Kidney glomerular epithelial cell (primary cell): Measurements from ENCODE around the gene CENPC.

Source experiments
- DNase-seq: peaks from one replicate; lab custom pipeline; 2025; lab: John Stamatoyannopoulos, UW

CENPC gene, protein sequence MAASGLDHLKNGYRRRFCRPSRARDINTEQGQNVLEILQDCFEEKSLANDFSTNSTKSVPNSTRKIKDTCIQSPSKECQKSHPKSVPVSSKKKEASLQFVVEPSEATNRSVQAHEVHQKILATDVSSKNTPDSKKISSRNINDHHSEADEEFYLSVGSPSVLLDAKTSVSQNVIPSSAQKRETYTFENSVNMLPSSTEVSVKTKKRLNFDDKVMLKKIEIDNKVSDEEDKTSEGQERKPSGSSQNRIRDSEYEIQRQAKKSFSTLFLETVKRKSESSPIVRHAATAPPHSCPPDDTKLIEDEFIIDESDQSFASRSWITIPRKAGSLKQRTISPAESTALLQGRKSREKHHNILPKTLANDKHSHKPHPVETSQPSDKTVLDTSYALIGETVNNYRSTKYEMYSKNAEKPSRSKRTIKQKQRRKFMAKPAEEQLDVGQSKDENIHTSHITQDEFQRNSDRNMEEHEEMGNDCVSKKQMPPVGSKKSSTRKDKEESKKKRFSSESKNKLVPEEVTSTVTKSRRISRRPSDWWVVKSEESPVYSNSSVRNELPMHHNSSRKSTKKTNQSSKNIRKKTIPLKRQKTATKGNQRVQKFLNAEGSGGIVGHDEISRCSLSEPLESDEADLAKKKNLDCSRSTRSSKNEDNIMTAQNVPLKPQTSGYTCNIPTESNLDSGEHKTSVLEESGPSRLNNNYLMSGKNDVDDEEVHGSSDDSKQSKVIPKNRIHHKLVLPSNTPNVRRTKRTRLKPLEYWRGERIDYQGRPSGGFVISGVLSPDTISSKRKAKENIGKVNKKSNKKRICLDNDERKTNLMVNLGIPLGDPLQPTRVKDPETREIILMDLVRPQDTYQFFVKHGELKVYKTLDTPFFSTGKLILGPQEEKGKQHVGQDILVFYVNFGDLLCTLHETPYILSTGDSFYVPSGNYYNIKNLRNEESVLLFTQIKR

DNA sequence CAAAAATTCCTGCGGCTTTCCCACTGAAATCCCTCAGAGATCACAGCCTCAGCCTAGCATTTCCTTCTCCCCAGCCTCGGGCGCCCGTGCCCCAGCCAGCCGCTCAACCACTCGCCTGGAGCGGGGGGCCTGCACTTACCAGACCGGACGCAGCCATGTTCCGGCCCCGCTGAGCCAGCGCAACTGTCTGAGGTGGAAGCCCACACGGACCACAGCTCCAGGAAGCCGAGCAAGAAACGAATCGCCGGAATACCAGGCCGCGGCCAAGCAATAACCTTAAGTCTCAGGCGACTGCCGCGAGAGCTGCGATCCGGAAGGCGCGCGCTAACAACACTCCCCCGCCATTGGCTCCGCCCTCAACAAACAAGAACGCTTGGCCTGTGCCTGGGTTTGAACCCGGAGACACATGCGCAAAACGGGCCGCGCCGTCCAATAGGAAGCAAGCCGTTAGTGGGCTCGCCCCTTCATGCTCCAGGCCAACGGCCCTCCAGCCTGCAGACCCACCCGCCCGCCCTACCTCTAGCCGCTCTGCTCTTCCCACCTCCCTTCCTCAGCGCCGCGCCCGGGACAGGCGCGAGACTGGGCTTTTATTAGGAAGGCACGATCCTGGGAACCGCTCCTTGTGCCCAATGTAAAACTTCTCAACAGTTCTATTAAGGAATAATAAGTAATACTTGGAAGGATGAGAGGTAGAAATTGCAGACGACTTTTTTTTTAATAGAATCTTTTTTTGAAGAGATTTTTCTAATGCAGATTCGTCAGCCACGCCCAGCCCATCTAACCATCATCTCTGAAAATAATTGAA, at the start of gene CENPC:
CENPC (minus strand) TSS at position 305 of the 805 bp plus-strand sequence; CDS start at position 157, 148 bp downstream.
- peak; percentile 99 for DNase-seq

DNA sequence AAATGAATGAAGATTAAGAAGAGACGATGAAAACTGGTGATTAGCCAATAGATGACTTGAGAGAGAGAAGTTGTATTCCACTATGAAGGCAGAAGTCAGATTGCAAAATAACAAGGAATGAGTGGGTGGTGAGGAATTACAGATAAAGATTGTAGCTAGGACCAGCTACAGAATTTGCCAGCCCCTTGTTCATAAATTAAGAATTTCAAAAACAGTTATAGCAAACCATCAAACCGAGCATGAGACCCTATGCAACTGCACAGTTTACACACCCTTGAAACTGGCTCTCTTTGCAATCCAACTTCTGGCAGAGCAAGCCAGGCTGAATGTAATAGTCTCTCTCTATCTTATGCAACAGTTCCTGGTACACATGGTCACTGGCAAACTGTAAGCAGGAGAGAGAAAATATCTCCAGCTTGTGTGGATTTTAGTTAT, 48.5 kb upstream of the CENPC start:
- DNase-seq, result no peak

DNA sequence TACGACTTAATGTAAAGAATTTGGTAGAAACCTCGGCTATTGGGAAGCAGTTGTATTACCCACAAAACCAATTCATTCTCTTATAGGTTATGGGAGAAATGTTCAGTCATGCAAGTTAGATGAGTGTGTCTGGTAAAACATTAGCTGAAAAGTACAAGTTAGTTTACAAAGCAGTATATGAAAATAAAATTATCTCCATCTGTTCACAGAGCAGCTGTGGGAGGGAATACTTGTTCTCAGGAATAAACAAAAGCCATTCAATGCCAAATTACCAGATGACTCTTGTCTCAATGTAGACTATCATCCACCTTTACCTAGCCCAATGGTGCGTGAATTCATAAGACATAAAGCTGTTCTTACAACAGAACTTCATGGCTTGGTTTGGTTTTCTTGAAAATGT, 41.9 kb upstream of the CENPC start:
- peak; percentile 19 for DNase-seq

DNA sequence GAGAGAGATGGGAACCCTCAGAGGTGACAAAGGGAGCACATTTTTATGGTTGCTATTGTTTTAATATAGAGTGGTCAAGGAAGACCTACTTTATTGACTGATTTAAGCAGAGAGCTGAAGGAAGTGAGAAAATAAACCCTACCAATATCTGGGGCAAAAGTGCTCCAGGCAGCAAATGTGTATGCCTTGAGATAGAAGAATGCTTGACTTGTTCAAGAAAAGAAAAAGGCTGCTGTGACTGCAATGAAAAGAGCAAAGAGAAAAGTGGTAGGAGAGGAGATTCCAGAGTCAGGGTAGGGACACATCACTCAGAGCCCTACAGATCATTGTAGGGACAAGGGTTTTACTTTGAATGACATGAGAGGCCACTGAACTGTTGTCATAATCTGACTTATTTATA, 39.2 kb upstream of the CENPC start:
- DNase-seq, result no peak

DNA sequence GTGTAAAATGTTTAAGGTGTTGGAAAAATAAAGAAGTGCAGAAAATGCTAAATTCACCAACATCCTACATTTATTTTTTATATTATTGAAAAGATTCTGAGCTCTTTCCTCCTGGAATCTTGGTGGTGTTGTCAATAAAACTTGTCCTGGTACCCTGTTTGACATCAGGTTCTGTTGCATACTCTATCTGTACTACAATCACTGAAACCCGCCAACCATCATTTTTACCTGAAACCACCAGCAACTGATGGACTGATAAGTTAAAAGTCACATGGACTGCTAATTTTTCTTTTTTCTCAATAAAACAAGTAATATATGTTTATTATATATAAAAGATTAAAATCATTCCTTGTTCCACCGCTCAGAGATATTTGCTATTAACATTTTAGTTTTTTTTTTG, 36.6 kb upstream of the CENPC start:
- DNase-seq, result no peak

DNA sequence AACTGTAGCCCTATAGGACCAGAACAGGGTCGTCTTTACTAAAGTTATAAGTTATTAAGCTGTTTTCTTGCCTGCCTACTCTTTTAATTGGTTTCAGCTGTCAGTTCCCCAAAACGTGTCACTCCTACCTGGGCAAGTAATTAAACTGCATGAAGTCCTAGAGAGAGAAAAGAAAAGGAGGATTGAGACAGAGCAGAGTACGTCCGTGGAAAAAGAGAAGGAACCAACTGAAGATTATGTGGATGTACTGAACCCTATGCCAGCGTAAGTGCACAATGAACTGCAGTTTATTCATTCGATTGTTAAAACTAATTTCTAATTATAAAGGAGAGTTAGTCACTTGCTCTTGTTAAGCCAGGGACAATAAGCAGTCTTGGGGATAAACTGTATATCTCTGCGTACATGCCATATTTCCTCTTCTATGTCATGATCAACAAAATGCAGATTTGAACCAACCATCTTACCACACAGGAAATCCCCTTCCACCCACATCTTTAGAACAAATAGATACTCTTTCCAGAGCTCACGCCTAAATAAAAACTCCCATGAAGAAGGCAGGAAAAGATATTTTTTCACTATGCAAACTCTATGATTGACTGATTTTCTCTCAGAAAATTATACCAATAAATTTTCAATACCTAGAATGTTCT, 36.0 kb upstream of the CENPC start:
- DNase-seq, result no peak

DNA sequence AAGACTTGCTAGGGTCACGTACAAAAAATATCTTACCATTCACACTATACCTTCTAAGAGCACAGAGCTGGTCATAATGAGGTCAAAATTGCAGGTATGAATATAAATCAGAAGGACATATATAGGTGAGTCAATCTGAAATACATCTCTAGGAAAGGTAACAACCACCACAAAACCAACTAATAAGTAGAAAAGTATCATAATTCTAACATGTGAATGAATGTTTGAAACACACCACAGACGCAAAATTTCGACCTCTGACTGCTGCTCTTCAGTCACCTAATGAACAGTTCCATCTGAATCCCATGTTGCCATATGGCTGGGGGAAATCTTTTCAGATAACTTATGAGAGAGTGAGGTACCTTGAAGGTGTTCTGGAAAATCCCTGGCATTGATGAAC, 35.3 kb upstream of the CENPC start:
- no peak for DNase-seq

DNA sequence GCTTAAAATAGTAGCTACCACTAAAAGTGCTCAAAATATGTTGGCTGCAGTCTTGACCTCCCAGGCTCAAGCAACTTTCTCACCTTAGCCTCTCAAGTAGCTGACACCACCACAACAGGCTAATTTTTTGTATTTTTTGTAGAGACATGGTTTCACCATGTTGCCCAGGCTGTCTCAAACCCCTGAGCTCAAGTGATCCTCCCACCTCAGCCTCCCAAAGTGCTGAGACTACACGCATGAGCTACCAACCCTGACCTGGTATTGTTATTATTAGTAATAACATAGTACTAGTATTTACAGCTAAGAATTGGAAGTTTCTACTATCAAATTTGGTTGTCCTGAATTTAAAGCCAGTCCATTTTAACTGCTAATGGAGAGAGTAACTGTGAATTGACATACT, 31.2 kb upstream of the CENPC start:
- DNase-seq, result no peak

DNA sequence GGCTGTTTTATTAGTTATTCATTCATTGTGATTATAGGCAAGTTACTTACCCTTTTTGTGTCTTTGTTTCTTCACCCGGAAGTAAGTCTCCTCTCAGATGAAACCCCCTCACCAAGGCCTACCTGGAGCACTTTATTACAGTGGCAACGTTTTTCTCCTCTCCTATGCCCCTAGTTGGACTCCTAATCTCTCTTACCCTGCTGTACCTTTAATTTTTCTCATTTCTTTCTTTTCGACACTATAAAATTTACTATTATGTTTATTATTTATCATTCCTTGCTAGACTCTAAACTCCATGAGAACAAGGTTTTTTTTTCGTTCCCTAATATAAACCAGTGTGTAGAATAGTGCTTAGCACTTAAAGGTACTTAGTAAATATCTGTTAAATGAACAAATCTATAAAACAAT, 30.8 kb upstream of the CENPC start:
- no peak for DNase-seq

DNA sequence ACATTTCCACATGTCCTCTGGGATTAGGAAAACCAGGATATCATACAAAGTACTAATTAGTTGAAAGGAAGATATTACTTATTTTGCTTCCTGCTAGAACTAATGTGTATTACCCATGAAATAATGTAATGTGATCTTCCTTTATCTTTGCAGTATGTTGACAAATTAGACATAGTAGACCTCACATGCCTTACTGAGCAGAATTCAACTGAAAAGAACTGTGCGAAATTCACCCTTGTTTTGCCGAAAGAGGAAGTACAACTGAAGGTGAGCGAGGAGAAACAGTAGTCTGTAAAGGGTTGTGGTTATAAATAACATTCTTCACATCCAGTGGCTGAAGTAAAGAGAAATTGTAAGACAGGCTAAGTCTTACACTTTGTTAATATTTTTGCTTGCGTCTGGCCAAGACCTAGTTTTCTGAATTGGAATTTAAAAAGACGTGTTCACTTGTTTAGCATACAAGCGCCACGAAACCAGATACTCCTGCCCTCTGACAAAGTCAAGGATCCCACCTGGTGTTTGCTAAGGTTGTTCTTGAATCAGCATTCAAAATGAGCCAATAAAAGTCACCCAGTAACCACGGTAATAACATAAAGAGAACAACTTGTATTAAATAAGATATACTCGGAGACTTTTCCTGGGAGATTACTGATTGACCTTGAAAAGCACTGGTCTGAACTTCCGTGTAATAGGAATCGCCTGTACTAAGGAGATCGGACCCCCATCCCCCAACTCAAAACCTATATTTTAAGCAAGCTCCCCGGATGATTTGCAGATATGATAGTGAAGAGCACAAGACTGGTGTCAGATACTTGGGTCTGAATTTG, 30.1 kb upstream of the CENPC start:
- no peak for DNase-seq

DNA sequence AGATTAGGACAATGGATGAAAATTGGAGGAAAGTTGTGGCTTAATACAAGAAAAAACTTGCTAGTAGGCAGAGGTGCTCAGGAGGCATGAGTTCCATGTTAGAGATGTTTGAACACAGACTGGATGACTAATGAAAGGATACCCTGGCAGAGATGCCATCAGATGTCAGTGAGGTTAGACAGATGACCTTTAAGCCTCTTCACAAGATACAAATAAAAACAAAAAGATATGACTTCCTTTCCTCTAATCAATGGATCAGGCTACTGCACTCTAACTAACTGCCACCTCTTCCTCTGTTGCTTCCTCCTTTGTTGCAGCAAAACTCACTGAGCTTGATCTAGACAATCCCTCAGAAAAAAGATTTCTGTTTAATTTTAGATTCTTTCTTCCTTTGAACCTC, 27.9 kb upstream of the CENPC start:
- DNase-seq, result no peak

DNA sequence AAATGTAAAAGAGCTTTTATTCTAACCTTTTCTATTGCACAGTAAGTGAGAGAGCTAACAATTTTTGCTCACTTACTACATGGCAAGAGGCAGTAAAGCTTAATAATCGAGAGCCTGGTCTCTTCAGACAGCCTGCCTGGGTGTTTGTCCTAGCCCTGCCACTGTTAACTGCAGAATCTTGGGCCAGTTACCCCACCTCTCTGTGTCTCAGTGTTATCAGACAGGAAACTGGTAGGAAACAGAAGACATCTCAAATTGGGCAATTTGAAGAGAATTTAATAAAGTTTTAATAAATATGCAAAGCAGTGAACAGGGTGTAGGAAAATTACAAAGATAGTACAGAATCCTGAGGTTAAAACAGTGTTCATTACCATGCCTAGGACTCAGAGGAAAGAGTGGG, 26.7 kb upstream of the CENPC start:
- DNase-seq, result no peak

DNA sequence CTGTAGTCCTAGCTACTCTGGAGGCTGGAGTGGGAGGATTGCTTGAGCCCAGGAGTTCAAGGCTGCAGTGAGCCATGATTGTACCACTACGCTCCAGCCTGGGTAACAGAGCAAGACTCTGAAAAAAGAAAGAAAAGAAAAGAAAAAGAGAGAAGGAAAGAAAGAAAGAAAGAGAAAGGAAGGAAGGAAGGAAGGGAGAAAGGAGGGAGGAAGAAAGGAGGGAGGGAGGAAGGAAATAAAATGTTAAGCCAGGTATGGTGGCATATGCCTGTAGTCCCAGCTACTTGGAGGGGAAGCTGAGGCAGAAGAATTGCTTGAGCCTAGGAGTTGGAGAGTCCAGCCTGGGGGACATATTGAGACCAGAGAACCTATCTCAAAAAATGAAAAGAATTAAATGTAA, 25.2 kb upstream of the CENPC start:
- no peak for DNase-seq

DNA sequence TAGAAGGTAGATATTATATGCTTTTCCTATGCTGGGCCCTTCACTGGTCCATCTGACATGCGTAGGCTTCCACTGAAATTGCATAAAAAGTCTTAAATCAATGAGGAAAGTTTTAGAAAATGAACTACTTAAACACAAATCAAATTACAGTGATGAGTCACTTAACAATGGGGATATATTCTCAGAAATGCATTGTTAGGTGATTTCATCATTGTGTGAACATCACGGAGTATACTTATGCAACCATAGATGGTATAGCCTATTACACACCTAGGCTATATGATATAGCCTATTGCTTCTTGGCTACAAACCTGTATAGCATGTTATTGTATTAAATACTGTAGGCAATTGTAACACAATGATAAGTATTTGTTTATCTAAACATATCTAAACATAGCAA, 23.5 kb upstream of the CENPC start:
- no peak for DNase-seq

DNA sequence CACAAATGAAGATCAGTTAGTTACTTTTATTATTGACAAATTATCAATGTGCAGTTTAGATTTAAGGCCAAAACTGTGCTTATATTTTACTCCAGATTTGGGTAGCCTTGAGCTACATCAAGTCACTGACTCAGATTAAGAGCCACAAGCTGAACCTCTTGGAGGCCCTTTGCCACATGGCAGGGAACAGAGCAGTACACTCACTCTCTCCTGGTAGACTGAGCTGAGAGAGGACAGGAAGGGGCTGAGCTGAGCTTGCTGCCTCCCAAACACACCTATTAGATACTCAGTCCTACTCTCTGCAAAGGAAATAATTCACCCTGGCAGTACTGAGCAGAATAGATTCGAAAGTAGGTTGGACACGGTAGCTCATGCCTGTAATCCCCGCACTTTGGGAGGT, 21.0 kb upstream of the CENPC start:
- DNase-seq, result no peak

DNA sequence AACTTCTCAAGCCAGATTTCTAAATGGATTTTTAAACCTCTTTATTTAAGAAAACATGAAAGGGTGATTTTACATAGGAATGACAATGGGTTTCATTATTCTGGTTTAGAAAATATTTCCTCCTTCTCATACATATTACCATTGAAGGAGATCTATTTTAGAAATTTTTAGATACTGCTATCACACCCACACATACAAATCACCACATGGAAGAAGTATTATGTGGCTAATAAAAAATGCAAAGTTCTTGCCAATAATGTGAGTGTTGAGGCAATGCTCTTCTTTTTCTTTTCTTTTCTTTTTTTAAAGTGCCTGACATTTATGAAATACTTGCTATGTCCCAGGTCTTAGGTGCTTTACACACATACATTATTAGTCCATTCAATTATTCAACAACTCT, 20.0 kb upstream of the CENPC start:
- no peak for DNase-seq

DNA sequence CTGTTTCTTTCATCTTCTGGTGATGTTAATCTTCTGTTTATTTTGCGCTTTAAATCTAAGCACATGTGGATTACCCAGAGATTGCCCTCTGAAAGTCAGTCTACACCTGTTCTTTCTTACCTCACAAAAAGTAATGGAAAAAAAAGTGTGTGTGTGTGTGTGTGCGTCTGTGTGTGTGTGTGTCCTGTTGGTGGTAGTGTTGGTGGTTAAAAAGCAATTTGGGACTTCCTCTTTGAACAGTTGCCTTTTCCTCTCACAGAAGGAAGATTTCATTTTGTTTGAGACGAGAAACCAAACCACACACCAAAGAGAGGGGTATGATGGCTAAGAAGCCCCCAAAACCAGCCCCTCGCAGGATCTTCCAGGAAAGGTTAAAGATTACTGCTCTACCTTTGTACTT, 13.2 kb upstream of the CENPC start, which contains the start of gene STAP1:
STAP1 (plus strand) TSS at position 235 of the 400 bp plus-strand sequence; CDS start at position 318, 83 bp downstream.
- DNase-seq, result no peak

DNA sequence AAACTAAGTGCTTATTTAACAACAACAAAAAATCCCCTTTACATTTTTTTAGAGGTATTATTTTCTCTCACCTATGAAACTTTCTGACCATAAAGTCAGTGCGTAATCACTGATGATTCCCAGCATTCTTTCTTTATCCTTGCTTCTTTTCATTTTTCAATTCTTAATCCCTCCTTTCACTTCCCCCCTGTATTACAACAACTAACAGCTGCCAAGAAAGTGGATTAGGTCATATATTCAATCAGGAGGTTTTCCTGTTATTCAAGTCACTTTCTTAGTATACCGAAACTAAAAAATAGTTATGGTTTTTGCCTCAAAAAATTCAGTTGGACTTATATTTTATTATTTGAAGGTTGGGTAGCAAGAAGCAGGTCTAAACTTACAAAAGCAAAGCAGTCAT, 11.1 kb upstream of the CENPC start:
- DNase-seq, result no peak

DNA sequence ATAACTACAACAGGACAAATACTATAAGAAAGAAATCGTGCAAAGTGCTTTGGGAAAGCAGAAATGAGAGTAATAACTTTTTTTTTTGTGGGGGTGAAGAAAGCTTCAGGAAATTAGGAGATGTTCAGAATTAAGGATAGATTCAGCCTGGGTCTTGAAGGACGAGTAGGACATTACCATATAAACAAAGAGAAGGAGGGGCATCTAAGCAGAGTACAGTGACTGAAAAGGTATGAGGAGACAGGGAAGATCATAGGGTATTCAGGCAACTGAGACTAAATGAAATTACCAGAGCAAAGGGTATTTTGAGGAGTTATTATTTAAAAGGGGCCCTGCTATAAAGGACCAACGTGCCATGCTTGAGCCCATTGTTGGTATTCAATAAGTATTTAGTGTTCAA, 10.1 kb upstream of the CENPC start:
- DNase-seq, result no peak

DNA sequence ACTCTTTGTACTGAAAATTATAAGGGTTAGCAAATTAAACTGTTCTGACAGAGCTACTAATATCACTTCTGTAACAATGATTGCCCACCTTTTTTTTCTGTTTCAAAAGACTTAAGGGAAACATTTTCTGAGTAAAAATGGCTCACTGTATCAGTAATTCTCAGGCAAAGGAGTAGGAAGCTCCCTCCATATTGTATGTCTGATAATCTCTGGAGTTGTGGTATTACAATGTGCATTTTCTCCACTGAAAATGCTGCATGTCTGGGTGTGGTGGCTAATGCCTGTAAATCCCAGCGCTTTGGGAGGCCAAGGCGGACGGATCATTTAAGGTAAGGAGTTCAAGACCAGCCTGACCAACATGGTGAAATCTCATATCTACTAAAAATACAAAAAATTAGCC, 8.8 kb upstream of the CENPC start:
- DNase-seq, result no peak
